ENCODE results near the gene SP9.
A peak's percentile ranks its signal among the peaks of the same experiment; 100 is the strongest.

The SP9 gene

DNA sequence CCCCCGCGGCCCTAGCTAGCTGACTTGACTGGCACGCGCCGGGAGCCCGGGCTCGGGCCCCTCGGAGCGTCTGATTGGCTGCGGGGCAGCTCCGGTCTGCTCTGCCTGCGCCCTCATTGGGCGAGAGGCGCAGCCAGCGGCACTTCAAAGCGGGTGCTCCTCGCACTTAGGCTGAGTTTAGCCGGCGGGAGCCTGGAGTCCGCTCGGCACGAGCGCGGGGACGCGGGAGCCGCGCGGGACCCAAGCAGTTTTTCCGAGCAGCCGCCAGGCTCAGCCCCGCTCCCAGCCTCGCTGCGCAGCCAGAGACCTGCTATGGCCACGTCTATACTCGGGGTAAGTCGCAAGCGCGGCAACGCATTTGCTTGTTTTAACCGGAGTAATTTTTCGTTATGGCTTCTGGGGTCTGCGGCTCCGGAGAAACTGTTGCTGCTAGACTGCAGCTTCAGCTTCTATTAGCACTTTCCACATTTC is at the start of gene SP9:
TSS of gene SP9 (plus strand) at position 174 of the 471 bp plus-strand sequence. CDS start at position 313, 139 bp downstream.
- peak within 1 kb of the TSS; percentile 53 to 71 for H3K4me3 ChIP-seq (ENCODE audit: low read depth in 1 of 2, low read length in 1 of 2)

DNA sequence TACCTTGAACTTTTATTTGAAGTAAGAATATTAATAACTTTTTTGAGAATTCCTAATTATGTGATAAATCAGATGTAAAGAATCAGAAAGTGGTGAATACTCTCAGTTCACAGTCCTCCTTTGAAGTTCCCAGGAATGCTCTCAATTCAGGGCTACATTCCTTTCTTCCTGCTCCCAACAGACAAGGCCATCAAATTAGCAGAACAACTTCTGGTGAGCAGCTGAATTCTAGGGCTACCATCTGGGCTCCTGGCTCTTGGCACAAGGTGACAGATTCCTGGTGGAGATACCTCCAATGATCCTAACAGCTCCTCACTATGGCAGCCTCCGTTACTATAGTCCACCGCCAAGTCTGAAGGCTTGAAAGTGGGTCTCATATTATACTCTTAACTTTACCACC is 48.6 kb upstream of the SP9 start:
- H3K4me3 ChIP-seq (ENCODE audit: low read depth in 1 of 2, low read length in 1 of 2), result no peak overlapping the region
- TF ChIP-seq, protein P1, sequence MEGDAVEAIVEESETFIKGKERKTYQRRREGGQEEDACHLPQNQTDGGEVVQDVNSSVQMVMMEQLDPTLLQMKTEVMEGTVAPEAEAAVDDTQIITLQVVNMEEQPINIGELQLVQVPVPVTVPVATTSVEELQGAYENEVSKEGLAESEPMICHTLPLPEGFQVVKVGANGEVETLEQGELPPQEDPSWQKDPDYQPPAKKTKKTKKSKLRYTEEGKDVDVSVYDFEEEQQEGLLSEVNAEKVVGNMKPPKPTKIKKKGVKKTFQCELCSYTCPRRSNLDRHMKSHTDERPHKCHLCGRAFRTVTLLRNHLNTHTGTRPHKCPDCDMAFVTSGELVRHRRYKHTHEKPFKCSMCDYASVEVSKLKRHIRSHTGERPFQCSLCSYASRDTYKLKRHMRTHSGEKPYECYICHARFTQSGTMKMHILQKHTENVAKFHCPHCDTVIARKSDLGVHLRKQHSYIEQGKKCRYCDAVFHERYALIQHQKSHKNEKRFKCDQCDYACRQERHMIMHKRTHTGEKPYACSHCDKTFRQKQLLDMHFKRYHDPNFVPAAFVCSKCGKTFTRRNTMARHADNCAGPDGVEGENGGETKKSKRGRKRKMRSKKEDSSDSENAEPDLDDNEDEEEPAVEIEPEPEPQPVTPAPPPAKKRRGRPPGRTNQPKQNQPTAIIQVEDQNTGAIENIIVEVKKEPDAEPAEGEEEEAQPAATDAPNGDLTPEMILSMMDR (IDR thresholded peaks at IDR 0.05), result no peak
- H3K27ac ChIP-seq, result no peak overlapping the region
- H3K36me3 ChIP-seq, result no peaks in the 10 kb centered on the region
- no peaks in the 10 kb centered on the region for H3K9me3 ChIP-seq
- peaks cover 16% of the 10 kb centered on the region for H3K27me3 ChIP-seq
- no peaks in the 10 kb centered on the region for H3K4me1 ChIP-seq (ENCODE audit: control insufficient read depth in 1 of 2, insufficient read depth in 1 of 2, low read depth in 1 of 2, low read length in 1 of 2)

More for the DNA sequence above, at the start of gene SP9:
- peaks cover 100% of the 10 kb centered on the region for H3K27me3 ChIP-seq
- peaks cover 52 to 65% of the 10 kb centered on the region in 2 experiments for H3K4me1 ChIP-seq (ENCODE audit: control insufficient read depth in 1 of 2, insufficient read depth in 1 of 2, low read depth in 1 of 2, low read length in 1 of 2)
- H3K27ac ChIP-seq, result no peak within 1 kb of the TSS
- H3K36me3 ChIP-seq, result no peaks in the 10 kb centered on the region
- TF ChIP-seq, protein P1 (IDR thresholded peaks at IDR 0.05), result no peak
- H3K9me3 ChIP-seq, result no peaks in the 10 kb centered on the region

DNA sequence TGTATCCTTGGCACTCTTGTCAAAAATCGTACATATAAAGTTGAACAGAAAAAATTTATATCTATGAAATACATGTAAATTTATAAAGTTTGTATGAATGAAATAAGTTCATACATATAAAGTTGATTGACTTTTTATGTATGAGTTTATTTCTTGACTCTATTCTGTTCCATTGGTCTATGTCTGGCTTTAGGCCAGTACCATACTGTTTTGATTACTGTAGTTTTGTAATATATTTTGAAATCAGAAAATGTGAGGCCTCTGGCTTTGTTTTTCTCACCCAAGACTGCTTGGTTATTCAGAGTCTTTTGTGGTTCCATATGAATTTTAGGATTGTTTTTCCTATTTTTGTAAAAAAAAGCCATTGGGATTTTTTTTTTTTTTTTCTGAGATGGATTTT is 41.8 kb upstream of the SP9 start:
- H3K36me3 ChIP-seq, result no peaks in the 10 kb centered on the region
- no peaks in the 10 kb centered on the region for H3K4me1 ChIP-seq (ENCODE audit: control insufficient read depth in 1 of 2, insufficient read depth in 1 of 2, low read depth in 1 of 2, low read length in 1 of 2)
- no peaks in the 10 kb centered on the region for H3K9me3 ChIP-seq
- TF ChIP-seq, protein P1 (IDR thresholded peaks at IDR 0.05), result no peak
- peaks cover 16% of the 10 kb centered on the region for H3K27me3 ChIP-seq
- no peak overlapping the region for H3K27ac ChIP-seq
- H3K4me3 ChIP-seq (ENCODE audit: low read depth in 1 of 2, low read length in 1 of 2), result no peak overlapping the region

DNA sequence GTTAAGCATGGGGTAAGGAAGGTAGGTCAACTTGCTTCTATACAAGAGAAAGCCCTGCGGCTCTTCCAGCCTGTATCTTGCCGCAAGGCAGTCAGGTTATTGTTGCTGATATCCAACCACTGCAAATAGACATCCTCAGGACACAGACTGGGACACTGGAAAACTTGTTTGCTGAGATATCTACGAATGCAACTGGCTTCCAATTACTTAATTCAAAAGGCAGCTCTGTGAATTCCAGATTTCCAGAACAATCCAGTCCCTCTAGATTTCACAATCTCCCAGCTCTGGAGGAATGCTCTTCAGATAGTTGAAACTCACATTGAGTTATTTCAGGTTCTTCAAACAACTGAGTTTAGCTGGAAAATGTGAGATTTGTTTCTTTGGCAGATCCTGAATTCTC is 34.6 kb upstream of the SP9 start:
- Histone ChIP-seq H3K36me3 (no peaks in the 10 kb centered on the region), H3K4me3 (ENCODE audit: low read depth in 1 of 2, low read length in 1 of 2) (no peak overlapping the region)

DNA sequence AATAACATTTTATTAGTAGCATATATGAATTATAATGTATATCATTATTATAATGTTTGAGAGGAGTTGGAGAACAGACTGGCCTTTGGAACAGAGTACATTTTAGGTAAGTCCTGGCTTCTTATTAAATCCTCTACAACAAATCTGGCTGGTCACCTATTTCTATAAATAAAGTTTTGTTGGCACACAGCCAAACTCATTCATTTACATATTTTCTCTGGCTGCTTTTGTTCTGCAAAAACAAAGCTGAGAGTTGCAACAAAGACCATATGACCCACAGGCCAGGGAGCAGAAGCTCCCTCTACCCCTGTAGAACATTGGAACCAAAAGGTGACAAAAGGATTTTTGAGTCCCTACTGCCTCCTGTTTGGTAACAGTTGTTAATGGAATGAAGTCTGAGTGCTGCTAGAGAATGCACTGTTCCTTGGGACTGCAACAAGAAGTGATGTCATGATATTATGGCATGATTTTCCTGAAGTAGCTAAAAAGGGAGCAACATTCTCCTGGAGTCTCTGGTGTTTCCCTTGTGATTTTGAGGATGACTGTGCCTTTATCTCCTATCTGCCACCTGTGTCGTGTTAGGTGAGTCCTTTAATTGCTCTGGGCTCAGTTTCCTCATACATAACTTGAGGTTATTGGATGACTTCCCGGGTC is 22.0 kb upstream of the SP9 start:
- H3K4me1 ChIP-seq (ENCODE audit: control insufficient read depth in 1 of 2, insufficient read depth in 1 of 2, low read depth in 1 of 2, low read length in 1 of 2), result no peaks in the 10 kb centered on the region
- H3K4me3 ChIP-seq (ENCODE audit: low read depth in 1 of 2, low read length in 1 of 2), result no peak overlapping the region
- H3K27me3 ChIP-seq, result peaks cover 93% of the 10 kb centered on the region
- TF ChIP-seq, protein P1 (IDR thresholded peaks at IDR 0.05), result no peak
- H3K36me3 ChIP-seq, result no peaks in the 10 kb centered on the region
- H3K9me3 ChIP-seq, result no peaks in the 10 kb centered on the region
- H3K27ac ChIP-seq, result no peak overlapping the region

More for the DNA sequence above, 34.6 kb upstream of the SP9 start:
- Histone ChIP-seq H3K27ac (no peak overlapping the region), H3K4me1 (ENCODE audit: control insufficient read depth in 1 of 2, insufficient read depth in 1 of 2, low read depth in 1 of 2, low read length in 1 of 2) (no peaks in the 10 kb centered on the region), H3K27me3 (peaks cover 73% of the 10 kb centered on the region), H3K9me3 (no peaks in the 10 kb centered on the region)
- TF ChIP-seq, protein P1 (IDR thresholded peaks at IDR 0.05), result no peak
